Measurements from ENCODE around the gene MKNK1. TPM values are rescaled to one million over a fixed set of nuclear protein-coding genes. Genes with fewer than 3 reads are reported as not detected.

MKNK1 gene
- polyA plus RNA-seq, 1 donor (not counting 4 experiments of a cell fraction or from before 2014, with no cell fraction given) = 55.7 TPM

DNA sequence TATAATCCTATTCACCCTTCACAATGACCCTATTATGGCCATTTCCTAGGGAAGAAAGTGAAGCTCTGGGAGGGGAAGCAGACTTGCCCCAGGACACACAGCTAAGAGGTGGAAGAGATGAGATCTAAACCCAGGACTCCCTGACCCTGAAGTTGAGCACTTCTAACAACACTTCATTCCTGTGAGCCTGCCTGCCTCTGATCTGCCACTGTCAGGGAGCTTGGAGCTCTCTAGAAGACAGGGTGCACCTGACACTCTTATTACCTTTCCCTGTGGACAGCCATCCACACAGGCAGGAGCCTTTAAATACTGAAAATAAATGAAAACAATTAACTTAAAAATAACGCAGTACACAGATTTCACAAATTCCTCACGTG, 599 bp downstream of the MKNK1 start:
- Histone ChIP-seq H4K20me1 (ENCODE audit: control insufficient read depth, extremely low read depth, insufficient read depth, low read length) (no peaks in the 10 kb centered on the region), H3K27ac (ENCODE audit: control insufficient read depth, insufficient read depth, low read length) (peak overlapping the region; percentile 49), H3K4me1 (ENCODE audit: control insufficient read depth, extremely low read depth, insufficient read depth, low read length) (peaks cover 40% of the 10 kb centered on the region), H3K9ac (ENCODE audit: control insufficient read depth, extremely low read depth, insufficient read depth, low read length) (peak overlapping the region; percentile 87), H2AFZ (ENCODE audit: control insufficient read depth, low read length) (no peak overlapping the region), H3K36me3 (ENCODE audit: control insufficient read depth in 2 of 2, extremely low read depth in 1 of 2, insufficient read depth in 2 of 2, low read length in 2 of 2) (peaks cover 8% of the 10 kb centered on the region in 2 experiments), H3K79me2 (ENCODE audit: control insufficient read depth, insufficient read depth, low read length) (peaks cover 35% of the 10 kb centered on the region), H3K9me1 (ENCODE audit: control insufficient read depth, extremely low read depth, insufficient read depth, low read length) (no peaks in the 10 kb centered on the region), H3K9me3 (ENCODE audit: control insufficient read depth, low read depth, low read length) (no peaks in the 10 kb centered on the region), H3K4me2 (ENCODE audit: control insufficient read depth, extremely low read depth, insufficient read depth, low read depth, low read length) (peak overlapping the region; percentile 88), H3K27me3 (ENCODE audit: control insufficient read depth, extremely low read depth, insufficient read depth, low read length) (no peaks in the 10 kb centered on the region), H3K4me3 (ENCODE audit: control insufficient read depth in 2 of 3, extremely low read depth in 1 of 3, insufficient read depth in 2 of 3, low read depth in 1 of 3, low read length in 3 of 3) (peak overlapping the region; percentile 80 to 95 (median 86))
- DNase-seq (ENCODE audit: low read depth, low spot score) (no peak), FAIRE-seq (peak; percentile 85)
- TF ChIP-seq, protein P1, sequence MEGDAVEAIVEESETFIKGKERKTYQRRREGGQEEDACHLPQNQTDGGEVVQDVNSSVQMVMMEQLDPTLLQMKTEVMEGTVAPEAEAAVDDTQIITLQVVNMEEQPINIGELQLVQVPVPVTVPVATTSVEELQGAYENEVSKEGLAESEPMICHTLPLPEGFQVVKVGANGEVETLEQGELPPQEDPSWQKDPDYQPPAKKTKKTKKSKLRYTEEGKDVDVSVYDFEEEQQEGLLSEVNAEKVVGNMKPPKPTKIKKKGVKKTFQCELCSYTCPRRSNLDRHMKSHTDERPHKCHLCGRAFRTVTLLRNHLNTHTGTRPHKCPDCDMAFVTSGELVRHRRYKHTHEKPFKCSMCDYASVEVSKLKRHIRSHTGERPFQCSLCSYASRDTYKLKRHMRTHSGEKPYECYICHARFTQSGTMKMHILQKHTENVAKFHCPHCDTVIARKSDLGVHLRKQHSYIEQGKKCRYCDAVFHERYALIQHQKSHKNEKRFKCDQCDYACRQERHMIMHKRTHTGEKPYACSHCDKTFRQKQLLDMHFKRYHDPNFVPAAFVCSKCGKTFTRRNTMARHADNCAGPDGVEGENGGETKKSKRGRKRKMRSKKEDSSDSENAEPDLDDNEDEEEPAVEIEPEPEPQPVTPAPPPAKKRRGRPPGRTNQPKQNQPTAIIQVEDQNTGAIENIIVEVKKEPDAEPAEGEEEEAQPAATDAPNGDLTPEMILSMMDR (optimal IDR thresholded peaks at IDR 0.05 in 1 of 3, IDR thresholded peaks at IDR 0.05 in 1 of 3, conservative IDR thresholded peaks at IDR 0.05 in 1 of 3; ENCODE audit: extremely low read depth in 1 of 3, insufficient read depth in 2 of 3, low read length in 3 of 3) = no peak
- no peak for TF ChIP-seq EZH2 (IDR thresholded peaks at IDR 0.05; ENCODE audit: low read length)
- dilution Hi-C loops (cut with MboI; ENCODE audit: extremely low pct_ligation_motif_present, low sequenced_read_pairs) = no loop called here

DNA sequence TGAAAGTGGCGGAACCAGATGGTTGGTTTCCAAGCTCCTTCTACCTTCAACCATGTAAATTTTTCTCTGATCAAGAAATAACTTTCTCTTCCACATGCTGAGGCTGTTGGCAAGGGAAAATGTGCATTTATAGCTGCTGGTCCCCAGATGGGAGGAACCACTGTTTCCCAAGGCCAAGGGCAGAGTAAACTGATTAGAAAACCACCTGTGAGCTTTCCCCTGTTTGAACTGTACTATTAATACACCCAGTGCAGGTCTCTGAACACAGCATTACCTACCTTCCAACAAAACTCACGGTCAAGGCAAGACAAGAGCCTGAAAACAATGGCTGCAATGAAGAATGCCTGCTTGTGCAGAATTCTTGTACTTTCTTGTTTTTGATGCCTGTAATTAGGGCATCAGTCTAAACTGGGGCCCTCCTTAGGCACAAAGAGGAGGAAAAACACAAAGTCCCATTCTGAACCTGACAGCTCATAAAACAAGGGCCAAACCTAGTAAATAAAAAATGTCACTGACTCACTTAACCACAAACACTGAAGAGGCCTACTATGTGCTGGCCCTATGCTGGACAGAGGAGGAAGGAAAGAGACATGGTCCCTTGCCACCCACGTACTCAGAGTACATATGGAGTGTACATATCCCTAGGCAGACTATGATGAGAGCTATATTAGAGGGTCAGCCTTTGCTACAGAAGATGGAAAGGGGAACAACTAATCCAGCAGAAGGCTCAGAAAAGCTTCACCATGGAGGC, 2.6 kb downstream of the MKNK1 start:
- H3K27me3 ChIP-seq (ENCODE audit: control insufficient read depth, extremely low read depth, insufficient read depth, low read length) = no peaks in the 10 kb centered on the region
- no peak for FAIRE-seq
- dilution Hi-C loops (cut with MboI; ENCODE audit: extremely low pct_ligation_motif_present, low sequenced_read_pairs) = no loop called here
- H2AFZ ChIP-seq (ENCODE audit: control insufficient read depth, low read length) = no peak overlapping the region
- TF ChIP-seq, protein P1 (optimal IDR thresholded peaks at IDR 0.05 in 1 of 3, IDR thresholded peaks at IDR 0.05 in 1 of 3, conservative IDR thresholded peaks at IDR 0.05 in 1 of 3; ENCODE audit: extremely low read depth in 1 of 3, insufficient read depth in 2 of 3, low read length in 3 of 3) = no peak
- no peak for TF ChIP-seq EZH2 (IDR thresholded peaks at IDR 0.05; ENCODE audit: low read length)
- no peak overlapping the region for H3K4me2 ChIP-seq (ENCODE audit: control insufficient read depth, extremely low read depth, insufficient read depth, low read depth, low read length)
- peaks cover 0 to 4% of the 10 kb centered on the region in 2 experiments for H3K36me3 ChIP-seq (ENCODE audit: control insufficient read depth in 2 of 2, extremely low read depth in 1 of 2, insufficient read depth in 2 of 2, low read length in 2 of 2)
- H3K4me3 ChIP-seq (ENCODE audit: control insufficient read depth in 2 of 3, extremely low read depth in 1 of 3, insufficient read depth in 2 of 3, low read depth in 1 of 3, low read length in 3 of 3) = no peak overlapping the region
- no peak overlapping the region for H3K27ac ChIP-seq (ENCODE audit: control insufficient read depth, insufficient read depth, low read length)
- no peaks in the 10 kb centered on the region for H3K9me3 ChIP-seq (ENCODE audit: control insufficient read depth, low read depth, low read length)
- H3K79me2 ChIP-seq (ENCODE audit: control insufficient read depth, insufficient read depth, low read length) = peaks cover 39% of the 10 kb centered on the region
- H3K9me1 ChIP-seq (ENCODE audit: control insufficient read depth, extremely low read depth, insufficient read depth, low read length) = no peaks in the 10 kb centered on the region
- H3K4me1 ChIP-seq (ENCODE audit: control insufficient read depth, extremely low read depth, insufficient read depth, low read length) = peaks cover 32% of the 10 kb centered on the region
- H4K20me1 ChIP-seq (ENCODE audit: control insufficient read depth, extremely low read depth, insufficient read depth, low read length) = no peaks in the 10 kb centered on the region
- DNase-seq (ENCODE audit: low read depth, low spot score) = no peak
- no peak overlapping the region for H3K9ac ChIP-seq (ENCODE audit: control insufficient read depth, extremely low read depth, insufficient read depth, low read length)
